ENCODE measurements around the gene FANCC.
"Not testable (repeated sequence)": the region's sequence is repeated elsewhere in the genome, so short reads cannot be mapped to it uniquely, and the experiment has no call there.

The FANCC gene

GRCh38 chr9:95225076-95225725, 92.3 kb downstream of the FANCC start:
- DNase-seq: no peak

- no peak for DNase-seq
Observed at GRCh38 chr9:95224376-95225019, 93.0 kb downstream of the FANCC start.

GRCh38 chr9:95220352-95220751, 97.2 kb downstream of the FANCC start:
- not testable (repeated sequence) for DNase-seq

- no peak for DNase-seq
Observed at GRCh38 chr9:95218773-95219172, 98.7 kb downstream of the FANCC start.

GRCh38 chr9:95217936-95218335, 99.6 kb downstream of the FANCC start:
- DNase-seq: no peak

GRCh38 chr9:95215336-95215898, 102.1 kb downstream of the FANCC start:
- no peak for DNase-seq

GRCh38 chr9:95213117-95213516, 104.4 kb downstream of the FANCC start:
- DNase-seq: no peak

- no peak for DNase-seq
Observed at GRCh38 chr9:95211028-95211427, 106.5 kb downstream of the FANCC start.

GRCh38 chr9:95207403-95207802, 110.1 kb downstream of the FANCC start:
- no peak for DNase-seq

- no peak for DNase-seq
Observed at GRCh38 chr9:95206143-95206542, 111.4 kb downstream of the FANCC start.

- DNase-seq: no peak
Observed at GRCh38 chr9:95204710-95205109, 112.8 kb downstream of the FANCC start.

GRCh38 chr9:95204310-95204709, 113.2 kb downstream of the FANCC start:
- no peak for DNase-seq

GRCh38 chr9:95203019-95203418, 114.5 kb downstream of the FANCC start:
- not testable (repeated sequence) for DNase-seq

- DNase-seq: no peak
Observed at GRCh38 chr9:95202076-95202681, 115.3 kb downstream of the FANCC start.

GRCh38 chr9:95201206-95201605, 116.3 kb downstream of the FANCC start:
- no peak for DNase-seq

- DNase-seq: no peak
Observed at GRCh38 chr9:95197692-95198271, 119.7 kb downstream of the FANCC start.

GRCh38 chr9:95193480-95193879, 124.0 kb downstream of the FANCC start:
- no peak for DNase-seq

GRCh38 chr9:95193067-95193466, 124.4 kb downstream of the FANCC start:
- DNase-seq: no peak

GRCh38 chr9:95192631-95193030, 124.9 kb downstream of the FANCC start:
- no peak for DNase-seq

- DNase-seq: no peak
Observed at GRCh38 chr9:95190413-95190812, 127.1 kb downstream of the FANCC start.

GRCh38 chr9:95189251-95190098, 128.0 kb downstream of the FANCC start:
- no peak for DNase-seq

GRCh38 chr9:95188459-95188858, 129.1 kb downstream of the FANCC start:
- DNase-seq: no peak

- no peak for DNase-seq
Observed at GRCh38 chr9:95185956-95186355, 131.6 kb downstream of the FANCC start.
